HG02642 (cell line): ENCODE results near the gene OPCML.

ENCODE experiments used
- ATAC-seq: cut with Tn5 transposase; IDR thresholded peaks from one replicate; pipeline ENCODE4 v1.9.1; 2021; ENCODE audit warnings: mild to moderate bottlenecking; ENCODE audit not compliant: unreplicated experiment, poor library complexity

OPCML gene

DNA sequence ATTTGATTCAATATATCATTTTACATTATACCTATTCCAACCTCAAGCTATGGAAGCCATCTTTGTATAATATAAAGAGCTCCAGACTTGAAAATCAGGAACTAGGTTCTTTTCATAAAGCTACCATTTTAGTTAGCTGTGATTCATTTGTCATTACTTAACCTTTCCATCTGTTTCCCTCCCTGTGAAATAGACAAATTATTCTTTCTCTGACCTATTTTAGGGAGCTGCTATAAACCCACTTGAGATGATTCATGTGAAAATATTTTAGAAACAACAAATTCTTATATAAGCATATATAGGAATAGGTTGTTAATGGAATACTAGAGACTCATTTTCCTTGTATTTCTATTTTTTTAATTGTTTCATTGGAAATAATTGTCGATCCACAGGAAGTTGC is 1012.1 kb downstream of the OPCML start:
- no peak for ATAC-seq

DNA sequence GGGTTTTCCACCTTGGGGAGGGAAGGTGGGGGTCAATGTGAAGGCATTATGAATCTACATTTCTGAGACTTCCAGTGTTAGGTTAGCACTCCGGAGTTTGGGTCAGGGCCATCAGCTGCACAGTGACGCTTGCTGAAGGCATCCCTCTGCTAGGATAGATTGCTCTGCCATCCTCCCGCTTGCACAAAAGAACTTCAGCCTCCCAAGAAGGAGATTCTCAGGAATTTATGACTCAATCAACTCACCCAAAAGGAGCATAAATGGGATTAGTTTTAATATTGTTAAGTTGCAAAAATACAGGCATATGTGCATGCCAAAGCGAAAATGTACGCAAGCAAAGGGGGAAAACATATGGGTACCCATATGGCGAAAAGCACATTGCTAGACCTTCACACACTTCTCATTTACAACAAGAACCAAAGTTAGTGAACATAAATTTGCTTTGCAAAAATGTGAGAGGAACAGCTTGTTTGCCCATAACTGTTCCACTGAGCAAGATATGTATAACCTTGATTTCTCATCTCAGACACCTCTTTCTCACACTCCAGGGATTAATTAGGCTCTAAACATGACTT is 1013.0 kb downstream of the OPCML start:
- ATAC-seq, result no peak

- no peak for ATAC-seq
Measured at GRCh38 chr11:132504501-132505041, 1027.7 kb downstream of the OPCML start.

GRCh38 chr11:132501356-132501755 is 1030.9 kb downstream of the OPCML start:
- no peak for ATAC-seq

DNA sequence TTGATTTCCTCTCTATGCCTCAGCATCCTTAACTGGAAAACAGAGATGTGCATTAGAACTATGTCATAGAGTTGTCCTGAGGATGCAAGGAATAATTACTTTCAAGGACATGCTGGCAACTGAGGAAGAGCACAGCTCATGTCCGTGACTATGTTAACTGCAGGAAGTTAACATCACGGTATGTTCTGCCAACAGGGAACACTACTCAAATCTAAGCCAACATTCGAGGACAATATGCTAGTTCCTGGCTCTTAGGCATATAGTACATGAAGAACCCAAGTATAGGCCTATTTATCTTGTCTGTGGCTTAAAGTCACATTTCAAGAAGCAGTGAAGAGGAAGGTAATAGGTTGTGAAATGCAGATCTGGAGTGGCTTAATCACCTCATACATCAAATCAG is 1032.6 kb downstream of the OPCML start:
- ATAC-seq, result no peak

GRCh38 chr11:132496341-132496740 is 1036.0 kb downstream of the OPCML start:
- ATAC-seq, result no peak

GRCh38 chr11:132493801-132494200 is 1038.5 kb downstream of the OPCML start:
- ATAC-seq, result no peak

DNA sequence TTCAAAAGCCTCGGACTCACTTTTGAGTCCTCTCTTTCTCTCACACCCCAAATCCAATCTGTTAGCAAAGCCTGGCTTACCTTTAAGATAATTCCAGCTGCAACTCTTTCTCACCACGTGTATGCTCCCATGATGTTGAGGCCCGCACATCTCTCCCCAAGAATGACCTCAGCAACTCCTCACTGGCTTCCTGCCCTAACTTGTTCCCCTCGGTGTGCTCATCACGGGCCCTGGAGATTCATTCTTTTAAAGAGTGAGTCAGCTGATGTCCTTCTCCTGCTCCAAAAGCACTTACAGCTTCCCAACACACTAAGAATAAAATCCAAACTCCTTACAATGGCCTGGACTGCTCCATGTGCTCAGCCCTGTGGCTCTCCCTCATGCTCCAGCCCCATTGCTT is 1041.3 kb downstream of the OPCML start:
- ATAC-seq, result no peak

DNA sequence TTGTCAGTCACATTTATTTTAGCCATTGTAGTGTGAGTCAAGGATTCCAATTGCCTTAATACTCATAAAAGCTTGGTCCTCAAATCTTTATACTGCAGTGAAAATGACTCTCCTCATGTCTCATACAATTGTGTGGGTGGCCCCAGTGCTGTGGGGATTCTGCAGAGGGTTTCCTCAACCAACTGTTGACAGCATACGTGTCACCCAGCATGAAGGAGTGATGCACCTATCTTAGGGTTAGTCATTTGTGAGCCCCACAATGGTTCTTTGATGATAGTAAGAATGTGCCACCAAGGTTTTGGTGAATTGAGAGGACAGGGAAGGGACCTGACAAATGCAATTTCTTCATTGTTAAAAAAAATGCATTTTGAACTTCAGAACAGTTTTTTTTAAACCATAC is 1046.2 kb downstream of the OPCML start:
- no peak for ATAC-seq

DNA sequence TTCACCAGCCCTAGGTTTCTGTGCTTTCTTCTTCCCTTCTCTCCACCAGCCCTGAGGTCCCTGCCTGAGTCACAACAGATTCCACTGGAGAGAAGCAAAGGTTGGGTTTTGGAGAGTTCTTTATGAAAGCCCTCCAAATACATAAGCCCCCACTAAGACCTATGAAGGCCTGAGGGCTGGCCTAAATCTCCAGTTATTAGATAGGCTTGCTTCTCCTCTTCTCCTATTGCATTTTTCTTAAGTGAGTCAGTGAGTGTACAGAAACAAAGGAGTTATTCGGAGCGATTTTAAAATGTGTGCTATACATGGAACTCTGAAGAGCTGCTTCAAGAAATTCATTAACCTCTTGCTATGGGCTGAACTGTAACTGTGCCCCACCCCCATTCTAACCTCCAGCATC is 1057.3 kb downstream of the OPCML start:
- ATAC-seq, result no peak

- ATAC-seq, result no peak
Measured at GRCh38 chr11:132472411-132473172, 1059.7 kb downstream of the OPCML start.

DNA sequence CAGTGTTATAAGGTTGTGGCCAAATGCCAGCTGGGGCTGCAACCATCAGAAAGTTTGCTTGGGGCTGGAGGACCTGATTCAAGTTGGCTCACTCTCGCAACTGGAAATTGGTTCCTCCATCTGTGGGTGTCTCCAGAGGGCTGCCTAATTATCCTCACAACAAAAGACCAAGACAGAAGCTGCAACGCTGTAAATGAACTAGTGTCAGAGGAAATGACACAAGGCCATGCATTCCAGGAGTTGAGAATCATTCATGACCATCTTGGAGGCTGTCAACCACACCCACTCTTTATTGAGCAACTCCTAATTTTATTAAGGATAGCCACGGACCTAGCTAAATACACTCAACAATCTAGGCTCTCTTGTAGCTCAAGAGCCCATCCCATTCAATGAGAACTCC is 1060.8 kb downstream of the OPCML start:
- ATAC-seq, result no peak

DNA sequence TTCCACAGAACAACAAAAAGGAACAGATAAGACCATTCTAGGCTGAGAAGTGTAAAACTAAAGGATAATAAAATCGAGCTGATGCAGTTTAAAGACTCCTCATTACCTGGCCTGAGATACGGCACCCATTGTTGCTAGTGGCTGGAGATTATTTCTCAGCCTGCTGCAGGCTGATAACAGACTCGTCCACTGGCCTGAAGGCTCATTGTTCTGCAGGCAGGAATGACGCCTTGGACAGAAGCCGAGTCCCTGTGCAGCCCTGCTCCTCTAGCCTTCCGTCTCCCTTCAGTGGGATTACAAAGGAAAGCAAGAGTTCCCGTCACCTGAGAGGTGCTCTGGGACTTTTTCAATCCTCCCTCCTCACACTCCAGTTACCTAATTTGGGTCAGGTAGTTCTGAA is 1065.3 kb downstream of the OPCML start:
- no peak for ATAC-seq

DNA sequence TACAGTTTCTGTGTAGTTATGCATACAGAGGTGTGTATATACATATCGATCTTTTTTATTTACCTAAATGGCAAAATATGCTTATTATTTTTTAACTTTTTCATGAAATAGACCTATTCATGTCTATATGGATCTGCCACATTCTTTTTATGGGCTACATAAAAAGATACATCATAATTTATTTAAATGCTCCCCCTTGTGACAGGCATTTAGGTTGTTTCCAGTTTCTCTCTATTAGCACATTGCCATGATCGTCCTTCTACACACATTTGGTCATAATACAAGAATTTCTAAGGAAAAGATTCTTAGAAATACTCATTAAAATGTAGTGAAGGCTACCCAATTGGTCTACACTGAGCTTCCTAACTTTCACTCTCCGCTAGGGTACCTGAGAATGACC is 1067.4 kb downstream of the OPCML start:
- ATAC-seq, result no peak

- no peak for ATAC-seq
Measured at GRCh38 chr11:132464003-132464342, 1068.3 kb downstream of the OPCML start.

DNA sequence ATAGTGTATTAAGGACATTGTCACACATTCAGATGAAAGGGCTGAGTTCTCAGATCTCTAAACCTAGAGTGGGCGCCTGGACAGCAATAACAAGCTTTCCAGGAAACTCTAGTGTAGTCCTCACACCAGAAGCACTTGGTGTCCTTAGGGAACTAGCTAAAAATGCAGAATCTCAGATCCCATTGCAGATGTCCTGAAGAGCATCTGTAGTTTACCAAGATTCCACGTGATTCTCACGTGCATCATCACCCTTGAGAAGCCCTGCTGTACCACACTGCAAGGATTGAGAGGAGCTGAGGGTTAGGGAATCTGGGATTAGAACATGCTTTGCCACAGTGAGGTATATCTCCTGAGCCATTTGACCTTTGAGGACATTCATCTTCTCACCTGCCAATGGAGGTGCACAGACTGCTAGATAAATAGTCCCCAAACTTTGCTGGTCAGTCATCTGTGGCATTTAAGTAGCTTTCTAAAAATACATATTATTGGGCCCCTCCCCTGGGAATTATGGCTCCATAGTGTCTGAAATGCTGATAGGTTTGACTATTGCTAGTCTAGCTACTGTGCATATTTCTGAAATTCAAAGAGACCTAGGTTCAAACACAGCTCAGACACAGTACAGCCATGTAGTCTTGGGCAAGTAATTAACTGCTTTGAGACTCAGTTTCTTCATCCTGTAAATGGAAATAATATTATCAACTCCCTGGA is 1068.9 kb downstream of the OPCML start:
- ATAC-seq, result no peak

GRCh38 chr11:132459736-132460135 is 1072.6 kb downstream of the OPCML start:
- no peak for ATAC-seq

DNA sequence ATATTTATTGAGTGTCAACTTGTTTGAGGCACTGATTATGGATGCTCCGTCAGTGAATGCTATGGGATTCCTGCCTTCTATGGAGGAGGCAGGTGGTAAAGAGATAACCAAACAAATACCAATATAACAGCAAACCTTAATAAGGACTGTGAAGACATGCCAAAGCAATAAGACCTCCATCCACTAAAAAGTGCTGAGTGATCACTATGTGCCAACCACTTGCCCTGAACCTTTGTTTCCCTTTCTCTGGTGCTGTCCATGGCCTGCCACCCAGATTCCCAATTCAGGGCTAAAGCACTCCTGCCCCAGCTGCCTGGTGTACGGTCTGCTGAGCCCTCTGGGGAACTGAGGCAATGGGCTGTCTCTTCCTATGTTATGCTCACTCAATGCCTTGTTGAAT is 1074.9 kb downstream of the OPCML start:
- no peak for ATAC-seq

DNA sequence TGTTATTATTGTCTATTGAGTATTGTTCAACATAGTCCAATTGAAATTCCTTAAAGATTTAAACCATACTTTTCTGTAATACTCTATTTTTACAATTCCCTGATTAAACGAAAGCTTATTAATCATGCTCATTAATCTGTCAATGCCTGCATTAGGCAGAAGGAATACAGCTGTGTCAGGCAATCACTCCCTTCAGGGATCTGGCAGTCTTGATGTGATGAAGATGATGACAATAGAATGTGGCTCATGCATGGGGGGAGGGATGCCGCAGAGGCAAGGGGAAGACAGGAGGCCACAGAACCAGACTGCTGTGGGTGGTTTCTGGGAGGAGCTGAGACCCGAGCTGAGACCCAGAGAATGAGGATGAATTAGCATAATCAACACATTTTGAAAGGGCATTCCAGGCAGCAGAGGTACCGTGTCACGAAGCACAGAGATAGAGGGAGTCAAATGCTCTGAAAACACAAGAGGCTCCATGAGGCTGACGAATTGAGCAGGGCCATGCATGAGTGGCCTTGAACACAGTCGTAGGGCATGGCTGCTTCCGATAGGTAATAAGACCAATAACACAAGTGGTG is 1075.5 kb downstream of the OPCML start:
- ATAC-seq, result no peak

GRCh38 chr11:132455044-132455443 is 1077.3 kb downstream of the OPCML start:
- no peak for ATAC-seq

DNA sequence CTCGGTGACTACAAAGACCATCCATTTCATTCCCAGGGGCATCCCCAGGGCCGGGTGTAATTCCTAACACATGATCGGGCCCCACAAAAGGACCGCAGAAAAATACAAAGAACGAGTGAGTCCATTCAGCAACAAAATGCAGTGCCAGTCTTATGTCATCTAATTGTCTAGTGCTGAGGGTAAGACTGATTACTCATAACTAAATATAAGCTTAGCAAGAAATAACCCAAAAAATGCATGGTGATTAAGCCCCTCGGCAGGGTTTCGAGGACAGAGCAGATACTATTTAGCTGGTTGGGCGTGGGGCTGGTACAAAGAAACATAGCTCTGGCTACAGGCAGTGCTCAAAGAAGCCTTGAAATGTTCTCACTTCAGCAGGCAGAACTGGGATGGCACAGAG is 1078.9 kb downstream of the OPCML start:
- no peak for ATAC-seq
